Measurements from ENCODE around the gene AOPEP.

AOPEP gene

GRCh38 chr9:95074632-95075031 lies 348.1 kb downstream of the AOPEP start:
- Histone ChIP-seq H3K79me2 (ENCODE audit: low read length) (no peaks in the 10 kb centered on the region), H3K36me3 (replicated peaks; ENCODE audit: insufficient read depth, low read length) (no peaks in the 10 kb centered on the region), H3K4me2 (ENCODE audit: low read depth, low read length) (no peak overlapping the region)

DNA sequence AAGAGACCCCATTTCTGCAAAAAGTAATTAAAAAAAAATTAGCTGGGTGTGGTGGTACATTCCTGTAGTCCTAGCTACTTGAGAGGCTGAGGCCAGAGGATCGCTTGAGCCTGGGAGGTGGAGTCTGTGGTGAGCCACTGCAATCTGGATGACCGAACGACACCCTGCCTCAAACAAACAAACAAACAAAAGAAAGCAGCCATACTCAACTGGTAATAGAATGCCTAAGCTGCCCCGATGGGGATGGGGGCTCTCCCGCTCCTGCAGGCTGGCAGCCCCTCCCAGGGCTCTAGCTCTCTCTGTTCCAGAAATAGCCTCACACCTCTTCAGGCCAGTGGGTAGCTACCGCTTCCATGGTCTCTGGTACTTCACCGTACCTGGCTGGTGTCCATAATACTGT lies 349.2 kb downstream of the AOPEP start:
- Histone ChIP-seq H3F3A (ENCODE audit: insufficient read depth, low read length) (no peaks in the 10 kb centered on the region), H3K4me3 (ENCODE audit: low read length) (no peak overlapping the region), H3K9me2 (replicated peaks; ENCODE audit: insufficient read depth, low read length) (no peaks in the 10 kb centered on the region), H3K4me2 (ENCODE audit: low read depth, low read length) (no peak overlapping the region), H3K9ac (ENCODE audit: low read length) (no peak overlapping the region), H3K4me1 (ENCODE audit: low read length) (no peaks in the 10 kb centered on the region), H3K9me3 (replicated peaks; ENCODE audit: insufficient read depth, low read length) (no peaks in the 10 kb centered on the region), H2AFZ (ENCODE audit: low read length) (no peak overlapping the region), H3K27me3 (replicated peaks; ENCODE audit: insufficient read depth, low read length) (no peaks in the 10 kb centered on the region), H3K36me3 (replicated peaks; ENCODE audit: insufficient read depth, low read length) (no peaks in the 10 kb centered on the region), H3K79me2 (ENCODE audit: low read length) (no peaks in the 10 kb centered on the region), H4K20me1 (ENCODE audit: insufficient read depth, low read length) (no peaks in the 10 kb centered on the region), H3K27ac (ENCODE audit: low read length) (no peak overlapping the region)
- no peak for DNase-seq
- TF ChIP-seq EZH2 (optimal IDR thresholded peaks at IDR 0.05; ENCODE audit: low read depth, low read length) (no peak), CTCF (IDR thresholded peaks at IDR 0.05; ENCODE audit: low read length) (no peak), EZH2phosphoT487 (IDR thresholded peaks at IDR 0.05; ENCODE audit: low read length) (no peak)

More at GRCh38 chr9:95074632-95075031, 348.1 kb downstream of the AOPEP start:
- Histone ChIP-seq H3K9ac (ENCODE audit: low read length) (no peak overlapping the region), H3K4me1 (ENCODE audit: low read length) (no peaks in the 10 kb centered on the region), H4K20me1 (ENCODE audit: insufficient read depth, low read length) (no peaks in the 10 kb centered on the region), H3F3A (ENCODE audit: insufficient read depth, low read length) (no peaks in the 10 kb centered on the region), H3K4me3 (ENCODE audit: low read length) (no peak overlapping the region), H3K9me2 (replicated peaks; ENCODE audit: insufficient read depth, low read length) (no peaks in the 10 kb centered on the region), H2AFZ (ENCODE audit: low read length) (no peak overlapping the region), H3K27ac (ENCODE audit: low read length) (no peak overlapping the region), H3K9me3 (replicated peaks; ENCODE audit: insufficient read depth, low read length) (no peaks in the 10 kb centered on the region), H3K27me3 (replicated peaks; ENCODE audit: insufficient read depth, low read length) (no peaks in the 10 kb centered on the region)
- no peak for DNase-seq
- no peak for TF ChIP-seq EZH2phosphoT487 (IDR thresholded peaks at IDR 0.05; ENCODE audit: low read length)
- no peak for TF ChIP-seq CTCF (IDR thresholded peaks at IDR 0.05; ENCODE audit: low read length)
- TF ChIP-seq EZH2 (optimal IDR thresholded peaks at IDR 0.05; ENCODE audit: low read depth, low read length): no peak

GRCh38 chr9:95076696-95077052 lies 350.2 kb downstream of the AOPEP start:
- Histone ChIP-seq H3K27ac (ENCODE audit: low read length) (no peak overlapping the region), H3K9ac (ENCODE audit: low read length) (no peak overlapping the region), H3K4me1 (ENCODE audit: low read length) (no peaks in the 10 kb centered on the region), H3K4me2 (ENCODE audit: low read depth, low read length) (no peak overlapping the region), H3K79me2 (ENCODE audit: low read length) (no peaks in the 10 kb centered on the region), H3K9me3 (replicated peaks; ENCODE audit: insufficient read depth, low read length) (no peaks in the 10 kb centered on the region), H3K36me3 (replicated peaks; ENCODE audit: insufficient read depth, low read length) (no peaks in the 10 kb centered on the region), H4K20me1 (ENCODE audit: insufficient read depth, low read length) (no peaks in the 10 kb centered on the region), H3K27me3 (replicated peaks; ENCODE audit: insufficient read depth, low read length) (no peaks in the 10 kb centered on the region), H2AFZ (ENCODE audit: low read length) (no peak overlapping the region), H3K4me3 (ENCODE audit: low read length) (no peak overlapping the region), H3F3A (ENCODE audit: insufficient read depth, low read length) (no peaks in the 10 kb centered on the region), H3K9me2 (replicated peaks; ENCODE audit: insufficient read depth, low read length) (no peaks in the 10 kb centered on the region)
- DNase-seq: no peak
- TF ChIP-seq EZH2 (optimal IDR thresholded peaks at IDR 0.05; ENCODE audit: low read depth, low read length) (no peak), CTCF (IDR thresholded peaks at IDR 0.05; ENCODE audit: low read length) (no peak), EZH2phosphoT487 (IDR thresholded peaks at IDR 0.05; ENCODE audit: low read length) (no peak)

All from MM.1S (cell line).